Left ventricle myocardium inferior (tissue), 1 donor: ENCODE measurements around the gene NPB. TPM values are rescaled to one million over a fixed set of nuclear protein-coding genes. Genes with fewer than 3 reads are reported as not detected.

Source experiments
- DNase-seq: peaks from one replicate; pipeline ENCODE4 v3.0.0-alpha.2; 2020
- H3K27ac ChIP-seq: fragments of 200-600 bp; replicated peaks from 2 replicates; pipeline ENCODE4 v1.8.0; 2021
- H3K27me3 ChIP-seq: fragments of 200-600 bp; 2 replicates; pipeline ENCODE4 v1.8.0; 2021; ENCODE audit warnings: low read depth
- H3K36me3 ChIP-seq: fragments of 200-600 bp; 2 replicates; pipeline ENCODE4 v1.8.0; 2021
- H3K4me1 ChIP-seq: fragments of 200-600 bp; 2 replicates; pipeline ENCODE4 v1.8.0; 2021
- H3K4me3 ChIP-seq: fragments of 200-600 bp; 2 replicates; pipeline ENCODE4 v1.8.0; 2021; ENCODE audit warnings: mild to moderate bottlenecking, moderate library complexity
- H3K9me3 ChIP-seq: fragments of 200-600 bp; replicated peaks from 2 replicates; pipeline ENCODE4 v1.8.0; 2021
- intact Hi-C: fragments of 100-400 bp; cut with micrococcal nuclease; formaldehyde crosslinking; loops from one replicate; pipeline ENCODE4 v1.11.0; 2022
- total RNA-seq: library from RNA; stranded (reverse); fragmentation: NEBNext Ultra II Directional; extraction: Animal tissue kit (Norgen Biotek cat#: 25700); gene quantifications from one replicate; pipeline ENCODE4 v1.2.1, GENCODE V29; 2021
- TF ChIP-seq, protein P1 (sequence below): fragments of 200-600 bp; IDR thresholded peaks from 2 replicates; pipeline ENCODE4 v1.8.0; 2021; ENCODE audit warnings: antibody characterized with exemption, mild to moderate bottlenecking, borderline replicate concordance
- donor health status: DM: no; HTN: yes; CAD: no; lungs with severe emphysema.

NPB gene
- total RNA-seq, 1 donor from 2014 or later = 0.19 TPM

DNA sequence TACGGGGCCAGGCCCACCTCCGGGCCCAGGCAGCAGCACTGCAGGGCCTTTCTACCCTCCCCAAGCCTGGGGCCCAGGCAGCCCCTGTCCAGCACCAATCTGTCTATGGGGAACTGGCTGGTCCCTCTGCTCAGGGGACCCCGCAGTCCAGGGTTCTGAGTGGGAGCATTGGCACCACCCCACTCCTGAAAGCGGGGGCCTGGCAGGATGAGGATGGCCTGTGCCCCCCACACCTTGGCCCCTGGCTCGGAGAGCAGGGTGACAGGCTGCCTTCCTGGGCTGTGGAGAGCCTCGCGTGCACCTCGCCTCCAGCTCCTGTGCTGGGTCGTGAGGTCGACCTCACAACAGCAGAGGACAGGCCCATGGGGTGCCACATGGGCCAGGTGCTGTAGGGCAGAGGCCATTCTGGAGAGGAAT is 1.4 kb downstream of the NPB start:
- Histone ChIP-seq H3K27me3 (no peaks in the 10 kb centered on the region), H3K36me3 (peaks cover 43% of the 10 kb centered on the region), H3K27ac (no peak overlapping the region), H3K9me3 (no peaks in the 10 kb centered on the region), H3K4me1 (peaks cover 16% of the 10 kb centered on the region), H3K4me3 (no peak overlapping the region)
- no peak for DNase-seq
- TF ChIP-seq, protein P1, sequence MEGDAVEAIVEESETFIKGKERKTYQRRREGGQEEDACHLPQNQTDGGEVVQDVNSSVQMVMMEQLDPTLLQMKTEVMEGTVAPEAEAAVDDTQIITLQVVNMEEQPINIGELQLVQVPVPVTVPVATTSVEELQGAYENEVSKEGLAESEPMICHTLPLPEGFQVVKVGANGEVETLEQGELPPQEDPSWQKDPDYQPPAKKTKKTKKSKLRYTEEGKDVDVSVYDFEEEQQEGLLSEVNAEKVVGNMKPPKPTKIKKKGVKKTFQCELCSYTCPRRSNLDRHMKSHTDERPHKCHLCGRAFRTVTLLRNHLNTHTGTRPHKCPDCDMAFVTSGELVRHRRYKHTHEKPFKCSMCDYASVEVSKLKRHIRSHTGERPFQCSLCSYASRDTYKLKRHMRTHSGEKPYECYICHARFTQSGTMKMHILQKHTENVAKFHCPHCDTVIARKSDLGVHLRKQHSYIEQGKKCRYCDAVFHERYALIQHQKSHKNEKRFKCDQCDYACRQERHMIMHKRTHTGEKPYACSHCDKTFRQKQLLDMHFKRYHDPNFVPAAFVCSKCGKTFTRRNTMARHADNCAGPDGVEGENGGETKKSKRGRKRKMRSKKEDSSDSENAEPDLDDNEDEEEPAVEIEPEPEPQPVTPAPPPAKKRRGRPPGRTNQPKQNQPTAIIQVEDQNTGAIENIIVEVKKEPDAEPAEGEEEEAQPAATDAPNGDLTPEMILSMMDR = no peak
- intact Hi-C loops = no loop called here

DNA sequence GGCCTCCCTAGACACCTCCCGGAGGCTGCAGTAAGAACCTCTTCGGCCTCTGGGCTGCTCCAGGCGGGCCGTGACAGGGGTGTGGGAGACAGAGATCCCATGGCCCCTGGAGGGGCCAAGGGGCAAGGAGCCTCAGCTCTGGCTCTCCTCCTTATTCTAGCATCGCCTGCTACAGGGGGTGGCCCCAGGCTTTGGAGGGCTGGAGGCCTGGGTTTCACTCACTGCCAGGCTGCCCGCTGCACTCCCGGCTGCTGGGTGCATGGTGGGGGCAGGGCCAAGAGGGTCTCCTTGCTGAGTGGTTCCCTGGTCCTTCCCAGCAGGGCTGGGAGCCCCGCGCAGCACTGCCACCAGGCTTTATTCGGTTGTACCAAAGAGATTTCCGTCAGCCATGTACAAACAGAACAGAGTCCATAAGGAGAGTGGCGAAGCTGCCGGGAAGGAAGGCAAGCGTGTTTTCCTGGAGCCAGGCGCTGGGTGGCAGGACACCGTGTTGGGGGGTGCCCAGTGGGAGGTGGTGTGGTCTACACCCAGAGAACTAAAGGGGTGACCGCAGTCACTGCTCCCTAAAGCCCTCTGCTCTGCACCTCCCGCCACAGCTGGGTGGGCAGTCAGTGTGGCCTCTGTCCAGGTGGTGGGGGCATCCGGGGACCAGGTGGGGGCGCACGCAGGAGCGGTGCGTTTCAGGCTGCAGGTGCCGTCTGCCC is 2.0 kb downstream of the NPB start:
- Histone ChIP-seq H3K27me3 (no peaks in the 10 kb centered on the region), H3K9me3 (no peaks in the 10 kb centered on the region), H3K4me3 (no peak overlapping the region), H3K4me1 (peaks cover 16% of the 10 kb centered on the region), H3K27ac (no peak overlapping the region), H3K36me3 (peaks cover 37% of the 10 kb centered on the region)
- DNase-seq = no peak
- intact Hi-C loops = no loop called here
- TF ChIP-seq, protein P1 = no peak

DNA sequence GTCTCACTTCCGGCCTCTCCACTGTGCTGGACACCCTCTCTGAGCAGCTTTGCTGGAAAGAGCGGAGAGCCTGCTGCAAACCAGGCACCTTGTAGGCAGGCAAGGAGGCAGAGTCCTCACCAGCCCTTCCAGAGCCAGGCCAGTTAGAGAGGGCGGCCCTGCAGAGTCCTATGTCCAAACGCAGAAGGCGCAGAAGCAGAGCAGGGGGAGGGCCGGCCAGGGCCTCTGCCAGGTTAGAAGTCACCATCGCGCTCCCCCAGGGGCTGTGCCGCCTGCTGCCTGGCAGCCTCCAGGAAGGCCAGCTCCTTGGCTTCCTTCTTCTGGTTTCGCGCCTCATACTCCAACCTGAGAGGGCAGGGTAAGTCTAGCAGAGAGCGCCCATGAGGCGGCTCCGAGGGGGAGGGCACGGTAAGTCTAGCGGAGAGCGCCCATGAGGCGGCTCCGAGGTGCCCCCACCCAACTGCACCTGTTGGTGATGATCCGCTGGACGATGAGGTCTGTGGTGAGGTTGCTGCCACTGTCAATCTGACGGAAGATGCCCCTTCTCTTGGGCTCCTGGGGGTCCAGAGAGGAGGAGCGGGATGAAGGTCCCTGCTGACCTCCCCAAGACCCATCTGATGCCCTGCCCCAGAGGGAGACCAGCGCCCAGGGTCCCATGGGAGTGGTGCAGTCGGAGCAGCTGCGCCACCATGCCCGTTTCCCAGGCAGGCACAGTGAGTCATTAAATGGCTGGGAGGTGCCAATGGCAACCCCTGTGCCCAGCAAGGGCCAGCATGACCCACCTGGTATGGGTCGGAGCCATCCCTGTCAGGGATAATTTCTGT is 2.8 kb downstream of the NPB start:
- Histone ChIP-seq H3K4me3 (no peak overlapping the region), H3K27ac (no peak overlapping the region), H3K4me1 (peaks cover 17% of the 10 kb centered on the region), H3K27me3 (no peaks in the 10 kb centered on the region), H3K9me3 (no peaks in the 10 kb centered on the region), H3K36me3 (peaks cover 29% of the 10 kb centered on the region)
- intact Hi-C loops = no loop called here
- no peak for DNase-seq
- TF ChIP-seq, protein P1 = no peak

DNA sequence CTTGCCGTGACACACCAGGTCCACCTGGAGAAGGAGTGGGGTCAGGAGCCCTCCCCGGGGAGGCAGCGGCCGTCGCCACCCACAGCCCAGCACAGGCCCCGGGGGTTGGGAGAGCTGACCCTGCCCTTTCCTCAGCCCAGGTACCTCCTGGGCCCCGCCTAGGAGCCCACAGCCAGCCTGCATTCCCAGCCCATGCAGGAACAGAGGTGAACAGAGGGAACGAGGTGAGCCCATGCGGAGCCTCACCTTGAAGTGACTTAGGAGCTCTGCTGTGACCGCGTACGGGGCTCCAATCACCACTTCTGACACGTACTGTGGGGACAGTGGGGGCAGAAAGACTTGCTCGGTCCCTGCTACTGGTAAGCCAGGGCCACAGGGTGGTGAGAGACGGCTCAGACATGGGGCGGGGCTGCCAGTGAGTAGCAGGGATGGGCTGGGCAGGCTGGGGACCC is 3.4 kb downstream of the NPB start:
- no peak for DNase-seq
- peaks cover 24% of the 10 kb centered on the region for H3K4me1 ChIP-seq
- no peak overlapping the region for H3K4me3 ChIP-seq
- TF ChIP-seq, protein P1 = no peak
- intact Hi-C loops = no loop called here
- H3K9me3 ChIP-seq = no peaks in the 10 kb centered on the region
- no peak overlapping the region for H3K27ac ChIP-seq
- H3K27me3 ChIP-seq = no peaks in the 10 kb centered on the region
- peaks cover 23% of the 10 kb centered on the region for H3K36me3 ChIP-seq

DNA sequence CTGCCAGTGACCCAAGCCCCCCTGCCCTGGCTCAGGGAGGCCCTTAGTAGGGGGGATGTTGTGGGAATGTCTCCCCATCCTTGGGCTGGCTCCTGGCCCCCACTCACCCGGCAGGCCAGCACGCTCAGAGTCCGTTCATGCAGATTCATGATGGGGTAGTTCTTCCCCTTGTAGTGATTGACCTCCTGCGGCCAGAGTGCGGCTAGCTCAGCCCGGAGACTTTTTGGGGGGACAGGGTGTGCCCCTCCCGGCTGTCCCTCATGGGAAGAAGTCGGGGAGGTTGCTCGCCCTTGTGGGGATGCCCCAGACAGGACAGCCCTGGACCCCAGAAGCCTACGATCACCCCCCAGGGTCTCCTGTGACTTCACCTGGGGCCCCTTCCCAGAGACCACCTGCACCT is 4.0 kb downstream of the NPB start:
- H3K4me3 ChIP-seq = no peak overlapping the region
- no peak for DNase-seq
- no peaks in the 10 kb centered on the region for H3K9me3 ChIP-seq
- H3K36me3 ChIP-seq = peaks cover 20% of the 10 kb centered on the region
- TF ChIP-seq, protein P1 = no peak
- no peak overlapping the region for H3K27ac ChIP-seq
- peaks cover 28% of the 10 kb centered on the region for H3K4me1 ChIP-seq
- intact Hi-C loops = no loop called here
- no peaks in the 10 kb centered on the region for H3K27me3 ChIP-seq
